Mesodermal cell (in vitro differentiated cells): ENCODE results near the gene GIPC2.
"Not testable (repeated sequence)": the region's sequence is repeated elsewhere in the genome, so short reads cannot be mapped to it uniquely, and the experiment has no call there.

ENCODE experiments used
- H3K27ac ChIP-seq: 2 replicates; pipeline ENCODE4 v1.7.0; 2013; ENCODE audit warnings: mild to moderate bottlenecking, low read depth, low read length, moderate library complexity; ENCODE audit not compliant: severe bottlenecking
- H3K36me3 ChIP-seq: 2 replicates; pipeline ENCODE4 v1.7.1; 2013; ENCODE audit warnings: mild to moderate bottlenecking, low read length, moderate library complexity; ENCODE audit not compliant: control insufficient read depth, insufficient read depth
- H3K4me1 ChIP-seq: one replicate; pipeline ENCODE4 v1.7.1; 2013; ENCODE audit warnings: mild to moderate bottlenecking, low read length; ENCODE audit not compliant: insufficient read depth, control insufficient read depth, poor library complexity, severe bottlenecking
- H3K4me3 ChIP-seq: 2 replicates; pipeline ENCODE4 v1.7.0; 2013; ENCODE audit warnings: low read length, control low read depth, mild to moderate bottlenecking; ENCODE audit not compliant: insufficient read depth, poor library complexity, severe bottlenecking; ENCODE audit errors: extremely low read depth
- H3K9me3 ChIP-seq: 2 replicates; pipeline ENCODE4 v1.7.1; 2013; ENCODE audit warnings: mild to moderate bottlenecking, low read length, moderate library complexity; ENCODE audit not compliant: control insufficient read depth
- WGBS, 2 experiments: methylation state at CpG; one replicate each; pipeline ENCODE4 v1.1.5; 2013; ENCODE audit warnings: missing lambda C conversion rate in 2 of 2; ENCODE audit not compliant: insufficient coverage in 2 of 2; 5-methylcytosine and 5-hydroxymethylcytosine counted together

GIPC2 gene

DNA sequence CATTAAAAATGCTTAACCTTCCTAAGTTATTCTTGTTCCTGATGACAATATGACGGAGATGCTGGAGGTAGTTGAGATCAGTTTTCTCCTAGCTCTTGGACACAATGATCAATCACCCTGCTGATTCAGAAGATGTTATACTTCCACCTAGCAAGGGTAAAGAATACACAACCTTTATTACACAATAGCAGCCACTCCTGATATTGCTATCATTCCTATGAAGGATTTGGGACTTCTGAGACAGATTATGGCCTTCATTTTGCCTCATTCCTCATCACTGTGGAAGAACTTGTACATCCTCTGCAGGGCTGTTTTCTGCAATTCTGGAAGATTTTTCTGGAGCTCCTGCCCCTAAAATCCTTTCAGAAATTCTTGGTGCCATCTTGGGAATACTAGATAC, 47.8 kb downstream of the GIPC2 start:
- no peaks in the 10 kb centered on the region for H3K9me3 ChIP-seq
- no CpG with 5 or more reads among the region's 1 CpG for WGBS, 2 experiments
- no peak overlapping the region for H3K4me3 ChIP-seq
- H3K36me3 ChIP-seq: no peaks in the 10 kb centered on the region
- no peaks in the 10 kb centered on the region for H3K4me1 ChIP-seq
- H3K27ac ChIP-seq: no peak overlapping the region

DNA sequence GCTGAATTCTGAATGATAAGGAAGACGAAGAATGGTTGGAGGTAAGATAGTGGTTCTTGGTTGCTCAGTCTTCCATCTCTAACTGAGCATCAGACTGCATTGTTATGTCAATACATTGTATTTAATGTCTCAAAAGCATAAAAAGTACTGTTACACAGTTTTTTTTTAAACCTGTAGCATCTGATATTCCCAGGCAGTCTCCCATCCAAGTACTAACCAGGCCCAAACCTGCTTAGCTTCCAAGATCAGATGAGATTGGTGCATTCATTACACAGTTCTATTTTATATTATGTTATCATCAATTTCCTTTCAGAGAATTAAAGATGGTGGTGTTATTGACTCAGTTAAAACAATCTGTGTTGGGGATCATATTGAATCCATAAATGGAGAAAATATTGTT, 48.9 kb downstream of the GIPC2 start:
- H3K9me3 ChIP-seq: no peaks in the 10 kb centered on the region

DNA sequence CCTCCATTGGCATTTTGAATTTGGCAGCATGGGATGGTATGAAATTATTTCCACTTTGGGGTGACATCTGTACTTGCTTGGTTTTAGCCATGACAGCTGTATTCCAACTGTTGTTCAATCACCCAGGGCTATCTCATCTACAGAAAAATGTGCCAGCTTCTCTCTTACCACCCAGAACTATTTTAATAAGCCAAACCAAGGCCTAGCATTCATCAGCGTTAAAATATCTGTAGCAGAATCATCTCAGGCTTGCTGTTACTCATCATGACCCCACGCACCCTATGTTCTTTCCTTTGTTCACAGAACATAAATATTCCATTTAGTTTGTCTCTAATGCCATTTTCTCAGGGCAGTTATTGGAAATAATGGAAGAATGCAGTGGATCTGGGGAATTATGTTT, 49.8 kb downstream of the GIPC2 start:
- Histone ChIP-seq H3K4me1 (no peaks in the 10 kb centered on the region), H3K4me3 (no peak overlapping the region), H3K36me3 (no peaks in the 10 kb centered on the region), H3K27ac (no peak overlapping the region), H3K9me3 (no peaks in the 10 kb centered on the region)
- WGBS, 2 experiments: 93 to 100% methylated on average over 2 of the region's 2 CpGs

More for the DNA sequence above, 48.9 kb downstream of the GIPC2 start:
- WGBS, 2 experiments: no CpG with 5 or more reads among the region's 1 CpG
- no peak overlapping the region for H3K27ac ChIP-seq
- no peak overlapping the region for H3K4me3 ChIP-seq
- no peaks in the 10 kb centered on the region for H3K4me1 ChIP-seq
- H3K36me3 ChIP-seq: no peaks in the 10 kb centered on the region

GRCh38 chr1:78096017-78096416, 50.3 kb downstream of the GIPC2 start:
- no peak overlapping the region for H3K4me3 ChIP-seq
- no peak overlapping the region for H3K27ac ChIP-seq
- H3K4me1 ChIP-seq: no peaks in the 10 kb centered on the region

DNA sequence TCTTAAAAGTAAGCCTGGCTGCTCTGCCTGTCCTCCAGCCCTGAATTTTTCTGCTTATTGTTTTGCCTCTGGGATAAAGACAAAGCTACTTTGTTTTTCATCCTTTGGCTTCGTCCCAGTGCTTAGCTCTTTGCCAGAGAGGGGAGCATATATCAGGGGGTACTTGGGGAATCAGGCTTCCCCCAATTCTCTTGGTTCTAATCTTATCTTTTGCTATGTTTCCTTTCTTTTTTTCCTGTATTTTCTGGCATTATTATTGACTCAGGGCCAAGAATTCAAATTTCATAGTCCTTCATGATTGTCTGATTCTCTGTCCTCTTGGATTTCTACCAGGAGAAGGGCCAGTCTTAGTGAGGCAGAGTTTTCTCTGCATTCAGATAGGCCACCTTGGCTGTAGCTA, 51.2 kb downstream of the GIPC2 start:
- H3K36me3 ChIP-seq: no peaks in the 10 kb centered on the region
- H3K9me3 ChIP-seq: no peaks in the 10 kb centered on the region
- H3K4me1 ChIP-seq: no peaks in the 10 kb centered on the region
- WGBS, 2 experiments: 100% methylated on average over 1 of the region's 1 CpG
- H3K27ac ChIP-seq: no peak overlapping the region
- H3K4me3 ChIP-seq: no peak overlapping the region

More at GRCh38 chr1:78096017-78096416, 50.3 kb downstream of the GIPC2 start:
- H3K9me3 ChIP-seq: no peaks in the 10 kb centered on the region
- H3K36me3 ChIP-seq: no peaks in the 10 kb centered on the region

GRCh38 chr1:78101051-78101450, 55.3 kb downstream of the GIPC2 start:
- H3K27ac ChIP-seq: no peak overlapping the region
- no peaks in the 10 kb centered on the region for H3K9me3 ChIP-seq
- no peaks in the 10 kb centered on the region for H3K36me3 ChIP-seq
- WGBS, 2 experiments: 88 to 89% methylated on average over 2 of the region's 2 CpGs
- no peaks in the 10 kb centered on the region for H3K4me1 ChIP-seq
- no peak overlapping the region for H3K4me3 ChIP-seq

- WGBS, 2 experiments: 78 to 80% methylated on average over 1 to 2 of the region's 2 CpGs
- H3K4me3 ChIP-seq: no peak overlapping the region
- peak overlapping the region; percentile 72 for H3K27ac ChIP-seq
- H3K9me3 ChIP-seq: no peaks in the 10 kb centered on the region
- H3K4me1 ChIP-seq: no peaks in the 10 kb centered on the region
- no peaks in the 10 kb centered on the region for H3K36me3 ChIP-seq
Observed at GRCh38 chr1:78101514-78101913, 55.7 kb downstream of the GIPC2 start.

DNA sequence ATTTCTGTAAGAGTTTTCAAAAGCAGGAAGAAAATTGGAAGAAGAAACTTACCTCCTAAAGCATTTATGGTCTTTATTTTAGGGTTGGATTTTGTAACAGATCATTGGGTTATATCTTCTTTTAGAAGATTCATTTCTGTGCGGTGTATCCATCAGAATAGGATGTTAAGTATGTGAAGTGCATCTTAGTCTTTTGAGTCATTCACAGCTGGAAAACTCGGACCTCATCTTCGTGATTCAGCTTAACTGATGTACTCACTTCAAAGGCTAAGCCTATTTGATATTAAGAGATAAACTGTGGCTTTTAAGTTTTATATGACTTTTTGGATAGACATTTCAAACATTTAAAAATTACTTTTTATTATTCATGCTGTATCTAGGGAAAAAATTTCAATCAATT, 56.3 kb downstream of the GIPC2 start:
- Histone ChIP-seq H3K36me3 (no peaks in the 10 kb centered on the region), H3K9me3 (no peaks in the 10 kb centered on the region), H3K4me1 (no peaks in the 10 kb centered on the region), H3K27ac (peak overlapping the region; percentile 72), H3K4me3 (no peak overlapping the region)
- WGBS, 2 experiments: no CpG with 5 or more reads among the region's 3 CpGs

DNA sequence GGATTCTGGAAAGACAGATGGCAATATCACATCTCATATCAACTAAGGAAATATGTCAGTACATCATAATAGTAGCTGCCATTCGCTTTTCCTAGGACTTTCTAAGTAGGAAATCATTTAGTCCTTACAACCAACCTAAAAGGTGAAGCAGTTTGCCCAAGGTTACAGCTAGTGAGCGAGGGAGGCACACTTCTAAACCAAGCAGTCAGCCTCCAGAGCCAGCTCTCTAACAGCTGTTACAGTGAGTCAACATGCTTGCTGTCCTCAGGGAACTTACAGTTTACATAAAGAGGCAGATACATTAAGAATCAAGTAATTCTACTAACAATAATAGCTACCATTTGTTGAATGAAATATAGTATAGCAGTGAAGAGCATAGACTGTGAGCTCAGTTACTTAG, 57.1 kb downstream of the GIPC2 start:
- 100% methylated on average over 1 to 2 of the region's 2 CpGs for WGBS, 2 experiments

DNA sequence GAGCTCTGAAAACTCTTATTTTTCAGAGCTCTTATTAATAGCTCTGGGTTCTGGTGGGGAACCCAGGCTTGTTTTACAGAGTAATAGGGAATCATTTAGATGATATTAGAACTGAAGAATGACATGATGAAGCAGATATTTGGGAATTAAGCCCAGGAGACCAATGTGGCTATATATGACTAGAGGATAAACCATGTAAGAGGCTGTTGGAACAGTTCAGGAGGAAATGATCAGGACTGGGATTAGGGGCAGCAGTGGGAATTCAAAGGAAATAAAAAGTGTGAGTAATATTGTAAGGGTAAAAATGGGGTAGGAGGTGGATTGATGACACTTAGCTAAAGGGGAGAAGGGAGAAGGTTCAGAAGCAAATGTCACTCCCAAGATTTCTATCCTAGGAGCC, 58.6 kb downstream of the GIPC2 start:
- no peaks in the 10 kb centered on the region for H3K36me3 ChIP-seq
- no peak overlapping the region for H3K27ac ChIP-seq
- no peaks in the 10 kb centered on the region for H3K9me3 ChIP-seq
- H3K4me3 ChIP-seq: no peak overlapping the region
- H3K4me1 ChIP-seq: no peaks in the 10 kb centered on the region

More for the DNA sequence above, 57.1 kb downstream of the GIPC2 start:
- Histone ChIP-seq H3K4me3 (no peak overlapping the region), H3K4me1 (no peaks in the 10 kb centered on the region), H3K27ac (no peak overlapping the region), H3K9me3 (no peaks in the 10 kb centered on the region), H3K36me3 (no peaks in the 10 kb centered on the region)

DNA sequence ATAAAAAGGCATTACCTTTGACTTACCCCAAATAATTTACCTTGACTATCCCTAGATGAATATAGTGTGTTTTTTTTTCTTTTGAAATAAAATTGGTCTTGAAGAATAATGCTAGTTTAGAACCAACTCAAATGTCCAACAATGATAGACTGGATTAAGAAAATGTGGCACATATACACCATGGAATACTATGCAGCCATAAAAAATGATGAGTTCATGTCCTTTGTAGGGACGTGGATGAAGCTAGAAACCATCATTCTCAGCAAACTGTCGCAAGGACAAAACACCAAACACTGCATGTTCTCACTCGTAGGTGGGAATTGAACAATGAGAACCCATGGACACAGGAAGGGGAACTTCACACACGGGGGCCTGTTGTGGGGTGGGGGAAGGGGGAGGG, 63.9 kb downstream of the GIPC2 start:
- not testable (repeated sequence) for H3K27ac ChIP-seq, H3K4me3 ChIP-seq, H3K9me3 ChIP-seq, H3K4me1 ChIP-seq, H3K36me3 ChIP-seq
- 88% methylated on average over 3 of the region's 4 CpGs; no CpG with 5 or more reads in 1 of the 2 experiments for WGBS, 2 experiments
